Ectodermal cell (in vitro differentiated cells): ENCODE measurements around the gene SIGLEC1.

Experiments used
- H3K27ac ChIP-seq: 2 replicates; pipeline ENCODE4 v1.7.0; 2013; ENCODE audit warnings: mild to moderate bottlenecking, low read depth, low read length; ENCODE audit not compliant: insufficient read depth, poor library complexity, severe bottlenecking
- H3K27me3 ChIP-seq: 2 replicates; pipeline ENCODE4 v1.7.0; 2013; ENCODE audit warnings: mild to moderate bottlenecking, low read length; ENCODE audit not compliant: insufficient read depth, control insufficient read depth, poor library complexity, severe bottlenecking
- H3K36me3 ChIP-seq: one replicate; pipeline ENCODE4 v1.7.0; 2013; ENCODE audit warnings: low read length; ENCODE audit not compliant: control insufficient read depth, insufficient read depth
- H3K4me1 ChIP-seq: one replicate; pipeline ENCODE4 v1.7.0; 2013; ENCODE audit warnings: low read length; ENCODE audit not compliant: control insufficient read depth, insufficient read depth
- H3K4me3 ChIP-seq: 2 replicates; pipeline ENCODE4 v1.7.0; 2013; ENCODE audit warnings: low read depth, low read length, control low read depth; ENCODE audit not compliant: insufficient read depth
- H3K9me3 ChIP-seq: 2 replicates; pipeline ENCODE4 v1.7.0; 2013; ENCODE audit warnings: mild to moderate bottlenecking, low read length, moderate library complexity; ENCODE audit not compliant: control insufficient read depth
- WGBS, 2 experiments: methylation state at CpG; one replicate each; pipeline ENCODE4 v1.1.7; 2013; ENCODE audit warnings: missing lambda C conversion rate in 2 of 2; 5-methylcytosine and 5-hydroxymethylcytosine counted together

The SIGLEC1 gene

GRCh38 chr20:3691897-3692296, 20.5 kb downstream of the SIGLEC1 start:
- no peaks in the 10 kb centered on the region for H3K27me3 ChIP-seq
- no peaks in the 10 kb centered on the region for H3K36me3 ChIP-seq
- H3K9me3 ChIP-seq, result no peaks in the 10 kb centered on the region
- no peak overlapping the region for H3K4me3 ChIP-seq
- 94% methylated on average over 9 of the region's 9 CpGs for WGBS, 2 experiments
- H3K4me1 ChIP-seq, result no peaks in the 10 kb centered on the region
- no peak overlapping the region for H3K27ac ChIP-seq

DNA sequence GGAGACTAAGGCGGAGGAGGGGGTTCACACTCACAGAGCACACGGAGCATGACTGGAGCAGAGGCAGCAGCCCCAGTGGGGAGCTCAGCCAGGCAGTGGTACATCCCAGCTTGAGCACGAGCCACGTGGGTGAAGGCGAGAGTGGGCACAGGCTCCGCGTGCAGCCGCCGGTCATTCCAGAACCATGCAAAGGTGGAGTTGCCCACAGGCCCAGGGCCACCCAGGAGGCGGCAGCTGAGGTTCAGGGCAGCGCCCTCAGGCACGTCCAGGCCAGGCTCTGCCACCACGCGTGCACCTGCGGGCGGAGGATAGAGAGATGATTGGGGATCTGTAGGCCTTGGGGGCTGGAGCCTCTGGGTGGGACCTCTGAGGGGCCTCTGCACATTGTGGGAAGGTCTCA, 21.1 kb downstream of the SIGLEC1 start:
- Histone ChIP-seq H3K27me3 (no peaks in the 10 kb centered on the region), H3K9me3 (no peaks in the 10 kb centered on the region), H3K27ac (no peak overlapping the region), H3K4me1 (no peaks in the 10 kb centered on the region), H3K4me3 (no peak overlapping the region), H3K36me3 (no peaks in the 10 kb centered on the region)
- 94% methylated on average over 16 of the region's 16 CpGs for WGBS, 2 experiments

GRCh38 chr20:3690413-3690812, 22.0 kb downstream of the SIGLEC1 start:
- H3K4me1 ChIP-seq, result no peaks in the 10 kb centered on the region
- 92 to 94% methylated on average over 3 of the region's 3 CpGs for WGBS, 2 experiments
- no peak overlapping the region for H3K4me3 ChIP-seq
- H3K27me3 ChIP-seq, result peaks cover under 1% of the 10 kb centered on the region
- no peaks in the 10 kb centered on the region for H3K9me3 ChIP-seq
- H3K27ac ChIP-seq, result no peak overlapping the region
- no peaks in the 10 kb centered on the region for H3K36me3 ChIP-seq

DNA sequence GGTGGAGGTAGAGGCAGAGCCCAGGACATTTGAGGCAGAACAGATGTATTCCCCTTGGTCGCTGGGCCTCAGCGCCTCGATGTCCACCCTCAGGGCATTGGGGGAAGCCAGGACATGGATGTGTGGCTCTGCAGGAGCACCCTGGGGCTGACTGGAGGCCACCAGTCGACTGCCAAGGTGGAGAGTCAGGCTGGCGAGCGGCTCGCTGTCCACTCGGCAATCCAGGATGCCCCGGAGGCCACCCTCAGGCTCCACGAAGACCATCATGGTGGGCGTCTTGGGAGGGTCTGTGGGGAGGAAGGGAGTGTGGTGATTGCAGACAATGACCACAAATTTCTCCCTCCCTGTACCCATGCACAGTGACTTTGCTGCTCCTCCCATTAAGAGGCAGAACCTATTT, 22.4 kb downstream of the SIGLEC1 start:
- Histone ChIP-seq H3K4me3 (no peak overlapping the region), H3K9me3 (no peaks in the 10 kb centered on the region), H3K27me3 (peaks cover 5% of the 10 kb centered on the region), H3K27ac (no peak overlapping the region), H3K36me3 (no peaks in the 10 kb centered on the region), H3K4me1 (no peaks in the 10 kb centered on the region)
- WGBS, 2 experiments, result 90 to 94% methylated on average over 11 of the region's 11 CpGs

- H3K27me3 ChIP-seq, result peaks cover 18% of the 10 kb centered on the region
- no peak overlapping the region for H3K27ac ChIP-seq
Measured at GRCh38 chr20:3687655-3688054, 24.7 kb downstream of the SIGLEC1 start.

GRCh38 chr20:3686867-3687321, 25.5 kb downstream of the SIGLEC1 start:
- H3K27ac ChIP-seq, result no peak overlapping the region
- no peaks in the 10 kb centered on the region for H3K4me1 ChIP-seq
- H3K36me3 ChIP-seq, result no peaks in the 10 kb centered on the region
- WGBS, 2 experiments, result 74 to 75% methylated on average over 9 of the region's 9 CpGs
- no peaks in the 10 kb centered on the region for H3K9me3 ChIP-seq
- H3K27me3 ChIP-seq, result peaks cover 25% of the 10 kb centered on the region
- no peak overlapping the region for H3K4me3 ChIP-seq

More at GRCh38 chr20:3687655-3688054, 24.7 kb downstream of the SIGLEC1 start:
- 69 to 83% methylated on average over 2 of the region's 2 CpGs for WGBS, 2 experiments
- H3K36me3 ChIP-seq, result no peaks in the 10 kb centered on the region
- no peaks in the 10 kb centered on the region for H3K4me1 ChIP-seq
- H3K4me3 ChIP-seq, result no peak overlapping the region
- no peaks in the 10 kb centered on the region for H3K9me3 ChIP-seq

- Histone ChIP-seq H3K36me3 (no peaks in the 10 kb centered on the region), H3K27ac (no peak overlapping the region), H3K9me3 (no peaks in the 10 kb centered on the region), H3K4me3 (no peak overlapping the region), H3K27me3 (peaks cover 30% of the 10 kb centered on the region), H3K4me1 (no peaks in the 10 kb centered on the region)
- 94% methylated on average over 7 of the region's 7 CpGs for WGBS, 2 experiments
Measured at GRCh38 chr20:3686421-3686820, 26.0 kb downstream of the SIGLEC1 start.

- 78 to 83% methylated on average over 7 of the region's 7 CpGs for WGBS, 2 experiments
- H3K9me3 ChIP-seq, result no peaks in the 10 kb centered on the region
- no peaks in the 10 kb centered on the region for H3K36me3 ChIP-seq
- H3K27me3 ChIP-seq, result peaks cover 35% of the 10 kb centered on the region
- peaks cover 4% of the 10 kb centered on the region for H3K4me1 ChIP-seq
- no peak overlapping the region for H3K4me3 ChIP-seq
- H3K27ac ChIP-seq, result no peak overlapping the region
Measured at GRCh38 chr20:3685341-3685740, 27.1 kb downstream of the SIGLEC1 start.

GRCh38 chr20:3681931-3682781, 30.2 kb downstream of the SIGLEC1 start, which contains the start of gene ADAM33:
Gene ADAM33 (minus strand): TSS chr20:3682010. CDS start chr20:3682004, 6 bp downstream.
- H3K27ac ChIP-seq, result no peak within 1 kb of the TSS
- H3K4me1 ChIP-seq, result peaks cover 7% of the 10 kb centered on the region
- no peaks in the 10 kb centered on the region for H3K9me3 ChIP-seq
- WGBS, 2 experiments, result 10 to 12% methylated on average over 61 to 64 of the region's 65 CpGs
- peaks cover 35% of the 10 kb centered on the region for H3K27me3 ChIP-seq
- H3K4me3 ChIP-seq, result peak within 1 kb of the TSS; percentile 42
- H3K36me3 ChIP-seq, result no peaks in the 10 kb centered on the region

GRCh38 chr20:3681352-3681930, 31.0 kb downstream of the SIGLEC1 start:
- Histone ChIP-seq H3K36me3 (no peaks in the 10 kb centered on the region), H3K9me3 (no peaks in the 10 kb centered on the region), H3K4me3 (peak overlapping the region; percentile 42), H3K27ac (no peak overlapping the region), H3K27me3 (peaks cover 35% of the 10 kb centered on the region), H3K4me1 (peaks cover 7% of the 10 kb centered on the region)
- WGBS, 2 experiments, result 14 to 15% methylated on average over 32 of the region's 32 CpGs
